MM.1S (cell line): ENCODE measurements around the gene CALM1.

ENCODE experiments used
- DNase-seq: peaks from one replicate; pipeline ENCODE4 v3.0.0-alpha.2; 2015
- H2AFZ ChIP-seq: fragments of 300-600 bp; sonication (generic); 2 replicates; pipeline ENCODE4 v1.6.0; 2016; ENCODE audit warnings: antibody characterized with exemption, low read length
- H3F3A ChIP-seq: fragments of 300-600 bp; sonication (generic); 2 replicates; pipeline ENCODE4 v1.6.1; 2016; ENCODE audit warnings: mild to moderate bottlenecking, antibody characterized with exemption, low read length, moderate library complexity, mixed read lengths; ENCODE audit not compliant: insufficient read depth
- H3K27ac ChIP-seq: fragments of 300-600 bp; sonication (generic); 2 replicates; pipeline ENCODE4 v1.5.1; 2016; ENCODE audit warnings: mild to moderate bottlenecking, low read length
- H3K27me3 ChIP-seq: fragments of 300-600 bp; sonication (generic); replicated peaks from 2 replicates; pipeline ENCODE4 v1.6.0; 2016; ENCODE audit warnings: low read length; ENCODE audit not compliant: insufficient read depth
- H3K36me3 ChIP-seq: fragments of 300-600 bp; sonication (generic); replicated peaks from 2 replicates; pipeline ENCODE4 v1.6.1; 2016; ENCODE audit warnings: mild to moderate bottlenecking, low read length, mixed read lengths; ENCODE audit not compliant: insufficient read depth
- H3K4me1 ChIP-seq: fragments of 300-600 bp; sonication (generic); 2 replicates; pipeline ENCODE4 v1.6.1; 2016; ENCODE audit warnings: low read length, mixed read lengths
- H3K4me2 ChIP-seq: fragments of 300-600 bp; sonication (generic); 2 replicates; pipeline ENCODE4 v1.6.0; 2016; ENCODE audit warnings: low read depth, low read length
- H3K4me3 ChIP-seq: fragments of 300-600 bp; sonication (generic); 2 replicates; pipeline ENCODE4 v1.5.1; 2016; ENCODE audit warnings: low read length, mixed read lengths
- H3K79me2 ChIP-seq: fragments of 300-600 bp; sonication (generic); 2 replicates; pipeline ENCODE4 v1.6.1; 2016; ENCODE audit warnings: mixed run types, low read length, mixed read lengths
- H3K9ac ChIP-seq: fragments of 300-600 bp; sonication (generic); 2 replicates; pipeline ENCODE4 v1.6.1; 2016; ENCODE audit warnings: low read length, mixed read lengths
- H3K9me2 ChIP-seq: fragments of 300-600 bp; sonication (generic); replicated peaks from 2 replicates; pipeline ENCODE4 v1.6.1; 2016; ENCODE audit warnings: mild to moderate bottlenecking, low read length, mixed read lengths; ENCODE audit not compliant: insufficient read depth
- H3K9me3 ChIP-seq: fragments of 300-600 bp; sonication (generic); replicated peaks from 2 replicates; pipeline ENCODE4 v1.6.1; 2016; ENCODE audit warnings: mild to moderate bottlenecking, low read length, mixed read lengths; ENCODE audit not compliant: insufficient read depth
- H4K20me1 ChIP-seq: fragments of 300-600 bp; sonication (generic); 2 replicates; pipeline ENCODE4 v1.6.1; 2016; ENCODE audit warnings: mild to moderate bottlenecking, low read length, moderate library complexity, mixed read lengths; ENCODE audit not compliant: insufficient read depth
- EZH2 ChIP-seq: fragments of 300-600 bp; sonication (generic); optimal IDR thresholded peaks from 2 replicates; pipeline ENCODE3; 2017; ENCODE audit warnings: low read depth, mild to moderate bottlenecking, antibody characterized with exemption, low read length, mixed read lengths
- EZH2phosphoT487 ChIP-seq: fragments of 300-600 bp; sonication (generic); IDR thresholded peaks from 2 replicates; pipeline ENCODE4 v1.6.1; 2018; ENCODE audit warnings: antibody characterized with exemption, low read length
- TF ChIP-seq, protein P1 (sequence below): fragments of 300-600 bp; sonication (generic); IDR thresholded peaks from 2 replicates; pipeline ENCODE4 v1.5.1; 2016; ENCODE audit warnings: antibody characterized with exemption, low read length, mixed read lengths

The CALM1 gene

DNA sequence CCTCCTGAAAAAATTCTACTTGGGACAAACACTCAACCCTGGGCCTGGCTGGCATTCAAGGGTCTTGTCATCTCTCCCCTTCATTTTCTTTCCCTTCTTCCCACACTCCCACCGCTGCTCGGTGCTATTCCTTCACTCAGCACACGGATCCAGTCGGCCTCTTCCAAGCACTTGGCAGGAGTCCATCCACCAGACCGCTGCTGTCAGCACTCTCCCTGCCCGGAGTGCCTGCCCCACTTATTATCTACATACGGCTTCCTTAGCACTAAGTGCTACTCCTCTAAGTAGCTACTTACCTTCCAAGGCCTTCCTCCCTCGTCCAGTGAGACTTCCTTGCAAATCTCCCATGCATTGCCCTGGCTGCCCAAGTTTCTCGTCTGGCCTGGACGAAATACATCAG is 29.8 kb downstream of the CALM1 start:
- H3K9ac ChIP-seq: no peak overlapping the region
- TF ChIP-seq, protein P1, sequence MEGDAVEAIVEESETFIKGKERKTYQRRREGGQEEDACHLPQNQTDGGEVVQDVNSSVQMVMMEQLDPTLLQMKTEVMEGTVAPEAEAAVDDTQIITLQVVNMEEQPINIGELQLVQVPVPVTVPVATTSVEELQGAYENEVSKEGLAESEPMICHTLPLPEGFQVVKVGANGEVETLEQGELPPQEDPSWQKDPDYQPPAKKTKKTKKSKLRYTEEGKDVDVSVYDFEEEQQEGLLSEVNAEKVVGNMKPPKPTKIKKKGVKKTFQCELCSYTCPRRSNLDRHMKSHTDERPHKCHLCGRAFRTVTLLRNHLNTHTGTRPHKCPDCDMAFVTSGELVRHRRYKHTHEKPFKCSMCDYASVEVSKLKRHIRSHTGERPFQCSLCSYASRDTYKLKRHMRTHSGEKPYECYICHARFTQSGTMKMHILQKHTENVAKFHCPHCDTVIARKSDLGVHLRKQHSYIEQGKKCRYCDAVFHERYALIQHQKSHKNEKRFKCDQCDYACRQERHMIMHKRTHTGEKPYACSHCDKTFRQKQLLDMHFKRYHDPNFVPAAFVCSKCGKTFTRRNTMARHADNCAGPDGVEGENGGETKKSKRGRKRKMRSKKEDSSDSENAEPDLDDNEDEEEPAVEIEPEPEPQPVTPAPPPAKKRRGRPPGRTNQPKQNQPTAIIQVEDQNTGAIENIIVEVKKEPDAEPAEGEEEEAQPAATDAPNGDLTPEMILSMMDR: no peak
- TF ChIP-seq EZH2: no peak
- no peak for TF ChIP-seq EZH2phosphoT487
- no peak for DNase-seq

DNA sequence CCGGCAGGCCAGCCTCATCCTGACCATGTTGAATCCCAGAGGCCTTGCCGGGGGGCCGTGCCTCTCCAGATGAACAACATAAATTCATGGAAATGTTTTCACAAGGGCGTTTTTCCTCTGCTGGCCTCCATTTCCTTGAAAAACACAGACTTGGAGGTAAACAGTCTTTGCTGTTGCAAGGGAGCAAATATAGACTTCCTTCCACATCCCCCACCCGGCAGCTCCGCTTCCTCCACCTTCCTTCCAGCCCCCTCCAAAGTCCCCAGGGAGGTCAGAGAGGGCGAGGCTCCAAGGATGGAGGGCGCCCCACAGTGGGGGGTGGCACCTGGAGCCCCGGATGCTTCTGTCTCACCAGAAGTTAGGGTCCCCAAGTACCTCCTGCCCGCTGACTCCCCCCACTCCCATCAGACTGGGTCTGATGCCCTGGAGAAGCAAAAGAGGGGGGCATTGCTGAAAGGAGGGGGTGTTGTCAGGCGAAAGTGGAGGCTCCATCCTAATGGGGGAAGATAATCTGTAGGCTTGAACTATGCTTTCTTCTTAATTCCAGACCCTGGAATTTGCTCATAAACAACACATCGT is 31.1 kb downstream of the CALM1 start:
- no peaks in the 10 kb centered on the region for H3K9me2 ChIP-seq
- no peak overlapping the region for H3K4me2 ChIP-seq
- no peak overlapping the region for H3K27ac ChIP-seq
- H2AFZ ChIP-seq: no peak overlapping the region
- TF ChIP-seq EZH2phosphoT487 (no peak), EZH2 (no peak)
- TF ChIP-seq, protein P1: no peak
- H3K36me3 ChIP-seq: no peaks in the 10 kb centered on the region
- no peak overlapping the region for H3K4me3 ChIP-seq
- no peaks in the 10 kb centered on the region for H3K27me3 ChIP-seq
- H4K20me1 ChIP-seq: no peaks in the 10 kb centered on the region
- no peak for DNase-seq
- H3K9me3 ChIP-seq: no peaks in the 10 kb centered on the region
- H3K79me2 ChIP-seq: no peaks in the 10 kb centered on the region
- H3K9ac ChIP-seq: no peak overlapping the region
- no peaks in the 10 kb centered on the region for H3K4me1 ChIP-seq
- no peaks in the 10 kb centered on the region for H3F3A ChIP-seq

More for the DNA sequence above, 29.8 kb downstream of the CALM1 start:
- no peaks in the 10 kb centered on the region for H3K79me2 ChIP-seq
- no peaks in the 10 kb centered on the region for H3K36me3 ChIP-seq
- H3K4me2 ChIP-seq: no peak overlapping the region
- H3K27me3 ChIP-seq: no peaks in the 10 kb centered on the region
- H3K9me3 ChIP-seq: no peaks in the 10 kb centered on the region
- H3K9me2 ChIP-seq: no peaks in the 10 kb centered on the region
- no peaks in the 10 kb centered on the region for H3F3A ChIP-seq
- H3K27ac ChIP-seq: no peak overlapping the region
- no peaks in the 10 kb centered on the region for H4K20me1 ChIP-seq
- no peaks in the 10 kb centered on the region for H3K4me1 ChIP-seq
- H2AFZ ChIP-seq: no peak overlapping the region
- H3K4me3 ChIP-seq: no peak overlapping the region

DNA sequence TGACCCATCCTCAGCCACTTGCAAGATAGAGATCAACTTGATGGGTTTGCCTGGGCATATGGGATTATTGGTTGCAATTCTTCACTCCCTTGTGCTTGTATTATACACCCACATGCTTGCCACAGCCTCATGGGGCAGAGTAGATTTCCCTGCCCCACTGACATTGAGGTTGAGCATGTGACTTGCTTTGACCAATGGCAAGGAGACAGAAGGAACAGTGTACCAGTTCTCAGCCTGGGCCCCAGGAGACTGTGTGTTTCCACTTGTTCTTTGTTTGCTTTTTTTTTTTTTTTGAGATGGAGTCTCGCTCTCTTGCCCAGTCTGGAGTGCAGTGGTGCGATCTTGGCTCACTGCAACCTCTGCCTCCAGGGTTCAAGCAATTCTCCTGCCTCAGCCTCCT is 31.8 kb downstream of the CALM1 start:
- TF ChIP-seq, protein P1: no peak
- TF ChIP-seq EZH2: no peak
- TF ChIP-seq EZH2phosphoT487: no peak
- H3K4me1 ChIP-seq: no peaks in the 10 kb centered on the region
- H4K20me1 ChIP-seq: no peaks in the 10 kb centered on the region
- H3K27me3 ChIP-seq: no peaks in the 10 kb centered on the region
- no peak overlapping the region for H2AFZ ChIP-seq
- H3K4me2 ChIP-seq: no peak overlapping the region
- H3F3A ChIP-seq: no peaks in the 10 kb centered on the region
- H3K9me2 ChIP-seq: no peaks in the 10 kb centered on the region
- H3K9ac ChIP-seq: no peak overlapping the region
- no peak overlapping the region for H3K27ac ChIP-seq
- no peaks in the 10 kb centered on the region for H3K36me3 ChIP-seq
- no peak overlapping the region for H3K4me3 ChIP-seq
- no peaks in the 10 kb centered on the region for H3K79me2 ChIP-seq
- H3K9me3 ChIP-seq: no peaks in the 10 kb centered on the region
- DNase-seq: no peak

DNA sequence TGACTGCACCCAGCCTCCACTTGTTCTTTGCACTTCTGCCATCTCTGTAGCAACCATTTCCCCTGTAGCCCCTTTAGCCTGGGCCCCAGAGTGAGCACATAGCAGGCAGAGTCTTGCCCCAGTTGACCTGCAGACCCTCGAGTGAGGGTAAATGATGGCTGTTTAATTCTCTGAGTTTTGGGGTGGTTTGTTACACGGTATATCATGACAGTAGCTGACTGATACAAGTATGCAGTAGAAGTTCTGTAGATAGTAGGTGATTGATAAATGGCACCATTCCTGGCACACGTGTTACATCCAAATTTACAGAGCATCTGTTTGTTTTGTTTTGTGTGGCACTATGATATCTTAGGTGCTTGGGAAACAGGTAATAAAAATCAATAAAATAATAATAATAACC is 32.4 kb downstream of the CALM1 start:
- Histone ChIP-seq H3F3A (no peaks in the 10 kb centered on the region), H3K27ac (no peak overlapping the region), H3K4me1 (no peaks in the 10 kb centered on the region), H4K20me1 (no peaks in the 10 kb centered on the region), H3K36me3 (no peaks in the 10 kb centered on the region), H3K9ac (no peak overlapping the region), H3K9me2 (no peaks in the 10 kb centered on the region), H3K4me2 (no peak overlapping the region), H3K4me3 (no peak overlapping the region), H3K79me2 (no peaks in the 10 kb centered on the region), H3K27me3 (no peaks in the 10 kb centered on the region), H2AFZ (no peak overlapping the region), H3K9me3 (no peaks in the 10 kb centered on the region)
- DNase-seq: no peak
- TF ChIP-seq EZH2 (no peak), EZH2phosphoT487 (no peak)
- TF ChIP-seq, protein P1: no peak
